ENCODE results near the gene GAS2L2. TPM values are rescaled to one million over a fixed set of nuclear protein-coding genes. Genes with fewer than 3 reads are reported as not detected.

GAS2L2 gene
- total and polyA plus RNA-seq, 2 experiments from 2014 or later, result 0.06 TPM; not detected in 1

DNA sequence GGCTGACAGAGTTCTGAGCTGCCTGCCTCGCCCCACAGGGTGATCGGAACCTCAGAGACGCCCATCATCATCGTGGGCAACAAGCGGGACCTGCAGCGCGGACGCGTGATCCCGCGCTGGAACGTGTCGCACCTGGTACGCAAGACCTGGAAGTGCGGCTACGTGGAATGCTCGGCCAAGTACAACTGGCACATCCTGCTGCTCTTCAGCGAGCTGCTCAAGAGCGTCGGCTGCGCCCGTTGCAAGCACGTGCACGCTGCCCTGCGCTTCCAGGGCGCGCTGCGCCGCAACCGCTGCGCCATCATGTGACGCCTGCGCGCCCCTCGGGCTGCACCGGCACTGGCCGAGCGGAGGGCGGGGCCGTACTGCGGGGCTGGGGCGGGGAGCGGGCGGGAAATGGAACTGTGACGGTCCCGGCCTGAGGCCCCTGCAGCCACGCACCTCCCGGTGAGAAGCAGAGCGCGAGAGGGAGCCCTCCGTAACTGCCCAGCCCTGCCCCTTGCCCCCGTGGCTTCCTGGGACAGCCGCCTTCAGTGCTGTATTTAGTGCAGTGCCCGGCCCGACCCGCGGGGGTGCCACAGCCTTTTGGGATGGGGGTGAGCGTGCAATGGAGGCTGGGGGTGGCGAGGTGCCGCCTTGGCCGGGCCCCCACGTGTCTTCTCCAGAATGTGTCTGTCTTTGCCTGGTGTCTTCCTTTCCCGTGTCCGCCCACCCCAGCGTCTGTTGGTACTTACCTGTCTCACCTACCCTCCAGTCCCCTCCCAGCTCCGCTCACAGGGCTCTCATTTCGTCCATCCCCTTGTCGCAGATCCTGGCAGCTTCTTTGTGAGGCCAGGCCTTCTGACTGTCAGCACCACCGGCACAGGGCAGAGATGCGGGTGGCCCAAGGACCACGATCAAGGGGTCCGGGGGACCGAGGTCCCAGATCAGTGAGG is 11.8 kb downstream of the GAS2L2 start:
- Histone ChIP-seq H3F3A (replicated peaks; ENCODE audit: low read depth) (peaks cover 8% of the 10 kb centered on the region; the same call in 1 of the 2 replicates), H3K36me3 (ENCODE audit: insufficient read depth) (no peaks in the 10 kb centered on the region), H3K79me2 (replicated peaks; ENCODE audit: insufficient read depth) (no peaks in the 10 kb centered on the region), H4K20me1 (replicated peaks; ENCODE audit: insufficient read depth) (no peaks in the 10 kb centered on the region; the same call in 1 of the 2 replicates), H3K27ac (ENCODE audit: low read depth) (no peak overlapping the region), H3K4me3 (peak overlapping the region; percentile 55), H3K4me1 (ENCODE audit: insufficient read depth) (peaks cover 4% of the 10 kb centered on the region; the same call in 1 of the 2 replicates), H2AFZ (peak overlapping the region; percentile 56; the same call in 1 of the 2 replicates), H3K9me2 (ENCODE audit: insufficient read depth) (peaks cover 6% of the 10 kb centered on the region; the same call in 1 of the 2 replicates), H3K4me2 (peak overlapping the region; percentile 79), H3K27me3 (ENCODE audit: insufficient read depth) (peaks cover 57% of the 10 kb centered on the region)
- Mint-ChIP-seq H3K9me3 (peaks cover 12% of the 10 kb centered on the region; the same call in 2 of the 3 replicates), H3K4me3 (peak overlapping the region; percentile 71), H3K27ac (no peak overlapping the region), H3K36me3 (ENCODE audit: low read depth) (0 out of 3 replicates have a peak, but pooled peaks cover 8% of the 10 kb centered on the region), H3K4me1 (peaks cover 11% of the 10 kb centered on the region), H3K27me3 (ENCODE audit: insufficient read depth, low read depth, poor library complexity) (peaks cover 28% of the 10 kb centered on the region)
- peak; percentile 88 for DNase-seq (ENCODE audit: low spot score)
- TF ChIP-seq, protein P1, sequence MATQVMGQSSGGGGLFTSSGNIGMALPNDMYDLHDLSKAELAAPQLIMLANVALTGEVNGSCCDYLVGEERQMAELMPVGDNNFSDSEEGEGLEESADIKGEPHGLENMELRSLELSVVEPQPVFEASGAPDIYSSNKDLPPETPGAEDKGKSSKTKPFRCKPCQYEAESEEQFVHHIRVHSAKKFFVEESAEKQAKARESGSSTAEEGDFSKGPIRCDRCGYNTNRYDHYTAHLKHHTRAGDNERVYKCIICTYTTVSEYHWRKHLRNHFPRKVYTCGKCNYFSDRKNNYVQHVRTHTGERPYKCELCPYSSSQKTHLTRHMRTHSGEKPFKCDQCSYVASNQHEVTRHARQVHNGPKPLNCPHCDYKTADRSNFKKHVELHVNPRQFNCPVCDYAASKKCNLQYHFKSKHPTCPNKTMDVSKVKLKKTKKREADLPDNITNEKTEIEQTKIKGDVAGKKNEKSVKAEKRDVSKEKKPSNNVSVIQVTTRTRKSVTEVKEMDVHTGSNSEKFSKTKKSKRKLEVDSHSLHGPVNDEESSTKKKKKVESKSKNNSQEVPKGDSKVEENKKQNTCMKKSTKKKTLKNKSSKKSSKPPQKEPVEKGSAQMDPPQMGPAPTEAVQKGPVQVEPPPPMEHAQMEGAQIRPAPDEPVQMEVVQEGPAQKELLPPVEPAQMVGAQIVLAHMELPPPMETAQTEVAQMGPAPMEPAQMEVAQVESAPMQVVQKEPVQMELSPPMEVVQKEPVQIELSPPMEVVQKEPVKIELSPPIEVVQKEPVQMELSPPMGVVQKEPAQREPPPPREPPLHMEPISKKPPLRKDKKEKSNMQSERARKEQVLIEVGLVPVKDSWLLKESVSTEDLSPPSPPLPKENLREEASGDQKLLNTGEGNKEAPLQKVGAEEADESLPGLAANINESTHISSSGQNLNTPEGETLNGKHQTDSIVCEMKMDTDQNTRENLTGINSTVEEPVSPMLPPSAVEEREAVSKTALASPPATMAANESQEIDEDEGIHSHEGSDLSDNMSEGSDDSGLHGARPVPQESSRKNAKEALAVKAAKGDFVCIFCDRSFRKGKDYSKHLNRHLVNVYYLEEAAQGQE (IDR thresholded peaks at IDR 0.05; ENCODE audit: unreplicated experiment), result no peak
- TF ChIP-seq POLR2AphosphoS5 (IDR thresholded peaks at IDR 0.05; ENCODE audit: low read depth), result peak; percentile 28; the same call in 1 of the 2 replicates
- TF ChIP-seq, protein P2, sequence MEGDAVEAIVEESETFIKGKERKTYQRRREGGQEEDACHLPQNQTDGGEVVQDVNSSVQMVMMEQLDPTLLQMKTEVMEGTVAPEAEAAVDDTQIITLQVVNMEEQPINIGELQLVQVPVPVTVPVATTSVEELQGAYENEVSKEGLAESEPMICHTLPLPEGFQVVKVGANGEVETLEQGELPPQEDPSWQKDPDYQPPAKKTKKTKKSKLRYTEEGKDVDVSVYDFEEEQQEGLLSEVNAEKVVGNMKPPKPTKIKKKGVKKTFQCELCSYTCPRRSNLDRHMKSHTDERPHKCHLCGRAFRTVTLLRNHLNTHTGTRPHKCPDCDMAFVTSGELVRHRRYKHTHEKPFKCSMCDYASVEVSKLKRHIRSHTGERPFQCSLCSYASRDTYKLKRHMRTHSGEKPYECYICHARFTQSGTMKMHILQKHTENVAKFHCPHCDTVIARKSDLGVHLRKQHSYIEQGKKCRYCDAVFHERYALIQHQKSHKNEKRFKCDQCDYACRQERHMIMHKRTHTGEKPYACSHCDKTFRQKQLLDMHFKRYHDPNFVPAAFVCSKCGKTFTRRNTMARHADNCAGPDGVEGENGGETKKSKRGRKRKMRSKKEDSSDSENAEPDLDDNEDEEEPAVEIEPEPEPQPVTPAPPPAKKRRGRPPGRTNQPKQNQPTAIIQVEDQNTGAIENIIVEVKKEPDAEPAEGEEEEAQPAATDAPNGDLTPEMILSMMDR (conservative IDR thresholded peaks at IDR 0.05; ENCODE audit: low read depth in 2 of 2), result peak in 1 of 2 experiments; percentile 18; a peak in 2 of 4 replicates
- TF ChIP-seq EZH2 (IDR thresholded peaks at IDR 0.05; ENCODE audit: low read depth, unreplicated experiment), result no peak
- no peak for TF ChIP-seq STAT1 (IDR thresholded peaks at IDR 0.05; ENCODE audit: unreplicated experiment)
- TF ChIP-seq, protein P3, sequence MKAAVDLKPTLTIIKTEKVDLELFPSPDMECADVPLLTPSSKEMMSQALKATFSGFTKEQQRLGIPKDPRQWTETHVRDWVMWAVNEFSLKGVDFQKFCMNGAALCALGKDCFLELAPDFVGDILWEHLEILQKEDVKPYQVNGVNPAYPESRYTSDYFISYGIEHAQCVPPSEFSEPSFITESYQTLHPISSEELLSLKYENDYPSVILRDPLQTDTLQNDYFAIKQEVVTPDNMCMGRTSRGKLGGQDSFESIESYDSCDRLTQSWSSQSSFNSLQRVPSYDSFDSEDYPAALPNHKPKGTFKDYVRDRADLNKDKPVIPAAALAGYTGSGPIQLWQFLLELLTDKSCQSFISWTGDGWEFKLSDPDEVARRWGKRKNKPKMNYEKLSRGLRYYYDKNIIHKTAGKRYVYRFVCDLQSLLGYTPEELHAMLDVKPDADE (IDR thresholded peaks at IDR 0.05), result no peak
- no peak for TF ChIP-seq ZNF331 (CRISPR knock-in tag; IDR thresholded peaks at IDR 0.05; ENCODE audit: low read depth)
- TF ChIP-seq CREB1 (CRISPR knock-in tag; IDR thresholded peaks at IDR 0.05; ENCODE audit: low read depth), result peak; percentile 40; the same call in 1 of the 2 replicates
- TF ChIP-seq, protein P4, sequence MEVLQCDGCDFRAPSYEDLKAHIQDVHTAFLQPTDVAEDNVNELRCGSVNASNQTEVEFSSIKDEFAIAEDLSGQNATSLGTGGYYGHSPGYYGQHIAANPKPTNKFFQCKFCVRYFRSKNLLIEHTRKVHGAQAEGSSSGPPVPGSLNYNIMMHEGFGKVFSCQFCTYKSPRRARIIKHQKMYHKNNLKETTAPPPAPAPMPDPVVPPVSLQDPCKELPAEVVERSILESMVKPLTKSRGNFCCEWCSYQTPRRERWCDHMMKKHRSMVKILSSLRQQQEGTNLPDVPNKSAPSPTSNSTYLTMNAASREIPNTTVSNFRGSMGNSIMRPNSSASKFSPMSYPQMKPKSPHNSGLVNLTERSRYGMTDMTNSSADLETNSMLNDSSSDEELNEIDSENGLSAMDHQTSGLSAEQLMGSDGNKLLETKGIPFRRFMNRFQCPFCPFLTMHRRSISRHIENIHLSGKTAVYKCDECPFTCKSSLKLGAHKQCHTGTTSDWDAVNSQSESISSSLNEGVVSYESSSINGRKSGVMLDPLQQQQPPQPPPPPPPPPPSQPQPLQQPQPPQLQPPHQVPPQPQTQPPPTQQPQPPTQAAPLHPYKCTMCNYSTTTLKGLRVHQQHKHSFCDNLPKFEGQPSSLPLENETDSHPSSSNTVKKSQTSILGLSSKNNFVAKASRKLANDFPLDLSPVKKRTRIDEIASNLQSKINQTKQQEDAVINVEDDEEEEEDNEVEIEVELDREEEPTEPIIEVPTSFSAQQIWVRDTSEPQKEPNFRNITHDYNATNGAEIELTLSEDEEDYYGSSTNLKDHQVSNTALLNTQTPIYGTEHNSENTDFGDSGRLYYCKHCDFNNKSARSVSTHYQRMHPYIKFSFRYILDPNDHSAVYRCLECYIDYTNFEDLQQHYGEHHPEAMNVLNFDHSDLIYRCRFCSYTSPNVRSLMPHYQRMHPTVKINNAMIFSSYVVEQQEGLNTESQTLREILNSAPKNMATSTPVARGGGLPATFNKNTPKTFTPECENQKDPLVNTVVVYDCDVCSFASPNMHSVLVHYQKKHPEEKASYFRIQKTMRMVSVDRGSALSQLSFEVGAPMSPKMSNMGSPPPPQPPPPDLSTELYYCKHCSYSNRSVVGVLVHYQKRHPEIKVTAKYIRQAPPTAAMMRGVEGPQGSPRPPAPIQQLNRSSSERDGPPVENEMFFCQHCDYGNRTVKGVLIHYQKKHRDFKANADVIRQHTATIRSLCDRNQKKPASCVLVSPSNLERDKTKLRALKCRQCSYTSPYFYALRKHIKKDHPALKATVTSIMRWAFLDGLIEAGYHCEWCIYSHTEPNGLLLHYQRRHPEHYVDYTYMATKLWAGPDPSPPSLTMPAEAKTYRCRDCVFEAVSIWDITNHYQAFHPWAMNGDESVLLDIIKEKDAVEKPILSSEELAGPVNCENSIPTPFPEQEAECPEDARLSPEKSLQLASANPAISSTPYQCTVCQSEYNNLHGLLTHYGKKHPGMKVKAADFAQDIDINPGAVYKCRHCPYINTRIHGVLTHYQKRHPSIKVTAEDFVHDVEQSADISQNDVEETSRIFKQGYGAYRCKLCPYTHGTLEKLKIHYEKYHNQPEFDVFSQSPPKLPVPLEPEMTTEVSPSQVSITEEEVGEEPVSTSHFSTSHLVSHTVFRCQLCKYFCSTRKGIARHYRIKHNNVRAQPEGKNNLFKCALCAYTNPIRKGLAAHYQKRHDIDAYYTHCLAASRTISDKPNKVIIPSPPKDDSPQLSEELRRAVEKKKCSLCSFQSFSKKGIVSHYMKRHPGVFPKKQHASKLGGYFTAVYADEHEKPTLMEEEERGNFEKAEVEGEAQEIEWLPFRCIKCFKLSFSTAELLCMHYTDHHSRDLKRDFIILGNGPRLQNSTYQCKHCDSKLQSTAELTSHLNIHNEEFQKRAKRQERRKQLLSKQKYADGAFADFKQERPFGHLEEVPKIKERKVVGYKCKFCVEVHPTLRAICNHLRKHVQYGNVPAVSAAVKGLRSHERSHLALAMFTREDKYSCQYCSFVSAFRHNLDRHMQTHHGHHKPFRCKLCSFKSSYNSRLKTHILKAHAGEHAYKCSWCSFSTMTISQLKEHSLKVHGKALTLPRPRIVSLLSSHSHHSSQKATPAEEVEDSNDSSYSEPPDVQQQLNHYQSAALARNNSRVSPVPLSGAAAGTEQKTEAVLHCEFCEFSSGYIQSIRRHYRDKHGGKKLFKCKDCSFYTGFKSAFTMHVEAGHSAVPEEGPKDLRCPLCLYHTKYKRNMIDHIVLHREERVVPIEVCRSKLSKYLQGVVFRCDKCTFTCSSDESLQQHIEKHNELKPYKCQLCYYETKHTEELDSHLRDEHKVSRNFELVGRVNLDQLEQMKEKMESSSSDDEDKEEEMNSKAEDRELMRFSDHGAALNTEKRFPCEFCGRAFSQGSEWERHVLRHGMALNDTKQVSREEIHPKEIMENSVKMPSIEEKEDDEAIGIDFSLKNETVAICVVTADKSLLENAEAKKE (CRISPR knock-in tag; IDR thresholded peaks at IDR 0.05), result no peak
- no peak for TF ChIP-seq EZH2phosphoT487 (IDR thresholded peaks at IDR 0.05; ENCODE audit: unreplicated experiment)
- TF ChIP-seq JUNB (IDR thresholded peaks at IDR 0.05; ENCODE audit: unreplicated experiment), result no peak
- TF ChIP-seq ZNF114 (CRISPR knock-in tag; IDR thresholded peaks at IDR 0.05), result no peak
- peak; percentile 85 for ATAC-seq

All from GM23338 (cell line).